K562 (cell line): Measurements from ENCODE around the gene KRT39.

ENCODE experiments used
- EZH2 ChIP-seq: IDR thresholded peaks from 2 replicates; pipeline ENCODE4 v1.6.1; 2012; ENCODE audit warnings: low read depth, mild to moderate bottlenecking, inconsistent platforms, low read length, borderline replicate concordance
- MAFK ChIP-seq: IDR thresholded peaks from 2 replicates; pipeline ENCODE4 v1.6.1; 2011; ENCODE audit warnings: low read length, improper control_type of control experiment
- SMAD4 ChIP-seq: fragments of 250-450 bp; sonication (Bioruptor Pico); conservative IDR thresholded peaks from 2 replicates; pipeline ENCODE4 v1.8.0; 2021; ENCODE audit warnings: inconsistent platforms, mild to moderate bottlenecking, moderate library complexity
- SRSF3 ChIP-seq: fragments of 200-400 bp; formaldehyde crosslinking; IDR thresholded peaks from 2 replicates; pipeline ENCODE4 v1.6.1; 2016; ENCODE audit warnings: mild to moderate bottlenecking, low read length, moderate library complexity; ENCODE audit not compliant: insufficient read depth
- STAG1 ChIP-seq: sonication (generic); formaldehyde crosslinking; IDR thresholded peaks from 2 replicates; pipeline ENCODE4 v1.5.0; 2020; ENCODE audit warnings: missing genetic modification reagents, borderline replicate concordance
- TCF7 ChIP-seq: sonication (generic); IDR thresholded peaks from 2 replicates; pipeline ENCODE4 v1.6.1; 2016; ENCODE audit warnings: antibody characterized with exemption, borderline replicate concordance
- TEAD4 ChIP-seq, 2 experiments: sonication (generic) in 1 of 2; formaldehyde crosslinking in 1 of 2; IDR thresholded peaks; 2 replicates each; pipeline versions ENCODE4 v1.6.1 to v1.8.0; 2012 to 2022; ENCODE audit warnings: borderline replicate concordance in 1 of 2, inconsistent platforms in 1 of 2, low read length in 1 of 2, mild to moderate bottlenecking in 1 of 2, missing genetic modification reagents in 1 of 2
- XRCC5 ChIP-seq: fragments of 200-400 bp; formaldehyde crosslinking; IDR thresholded peaks from 2 replicates; pipeline ENCODE4 v1.6.1; 2017; ENCODE audit warnings: low read depth, mild to moderate bottlenecking, low read length
- ZNF121 ChIP-seq: sonication (generic); formaldehyde crosslinking; conservative IDR thresholded peaks from 2 replicates; pipeline ENCODE4 v1.8.0; 2022; ENCODE audit warnings: missing genetic modification reagents
- ZNF232 ChIP-seq: sonication (generic); formaldehyde crosslinking; IDR thresholded peaks from 2 replicates; pipeline ENCODE4 v1.8.0; 2022; ENCODE audit warnings: mild to moderate bottlenecking, missing genetic modification reagents
- TF ChIP-seq, protein P1 (sequence below), 3 experiments: IDR thresholded peaks in 2 of 3; conservative IDR thresholded peaks in 1 of 3; 2 replicates each; pipeline ENCODE4 v1.5.1; 2011 to 2012; ENCODE audit warnings: low read length in 3 of 3, mild to moderate bottlenecking in 3 of 3, control low read depth in 2 of 3, improper control_type of control experiment in 1 of 3, inconsistent platforms in 1 of 3, low read depth in 1 of 3, mixed read lengths in 1 of 3, moderate library complexity in 1 of 3; ENCODE audit not compliant: insufficient read depth in 2 of 3
- TF ChIP-seq, protein P2 (sequence below), 2 experiments: fragments of 450-650 bp; formaldehyde crosslinking in 1 of 2; IDR thresholded peaks; 2 replicates each; pipeline versions ENCODE4 v1.4.0 to v1.6.1; 2014 to 2020; ENCODE audit warnings: mild to moderate bottlenecking in 2 of 2, borderline replicate concordance in 1 of 2, low read depth in 1 of 2

DNA sequence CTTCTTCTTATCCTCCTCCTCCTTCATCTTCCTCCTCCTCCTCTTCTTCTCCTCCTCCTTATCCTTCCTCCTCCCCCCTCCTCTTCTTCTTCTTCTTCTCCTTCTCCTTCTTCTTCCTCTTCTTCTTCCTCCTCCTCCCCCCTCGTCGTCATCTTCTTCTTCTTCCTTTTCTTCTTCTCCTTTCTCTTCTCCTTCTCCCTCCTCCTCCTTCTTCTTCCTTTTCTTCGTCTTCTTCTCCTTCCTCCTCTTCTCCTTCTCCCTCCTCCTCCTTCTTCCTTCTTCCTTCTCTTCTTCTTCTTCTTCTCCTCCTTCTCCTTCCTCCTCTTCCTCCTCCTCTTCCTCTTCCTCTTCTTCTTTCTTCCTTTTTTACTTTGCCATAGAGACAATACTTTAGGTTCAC lies 24.2 kb downstream of the KRT39 start:
- TF ChIP-seq TEAD4 (IDR thresholded peaks at IDR 0.05; ENCODE audit: low read length): no peak
- no peak for TF ChIP-seq TEAD4 (CRISPR knock-in tag; IDR thresholded peaks at IDR 0.05; ENCODE audit: borderline replicate concordance)
- no peak for TF ChIP-seq SMAD4 (CRISPR knock-in tag)
- no peak for TF ChIP-seq MAFK
- TF ChIP-seq STAG1 (CRISPR knock-in tag): no peak
- TF ChIP-seq ZNF121: no peak
- TF ChIP-seq, protein P1, sequence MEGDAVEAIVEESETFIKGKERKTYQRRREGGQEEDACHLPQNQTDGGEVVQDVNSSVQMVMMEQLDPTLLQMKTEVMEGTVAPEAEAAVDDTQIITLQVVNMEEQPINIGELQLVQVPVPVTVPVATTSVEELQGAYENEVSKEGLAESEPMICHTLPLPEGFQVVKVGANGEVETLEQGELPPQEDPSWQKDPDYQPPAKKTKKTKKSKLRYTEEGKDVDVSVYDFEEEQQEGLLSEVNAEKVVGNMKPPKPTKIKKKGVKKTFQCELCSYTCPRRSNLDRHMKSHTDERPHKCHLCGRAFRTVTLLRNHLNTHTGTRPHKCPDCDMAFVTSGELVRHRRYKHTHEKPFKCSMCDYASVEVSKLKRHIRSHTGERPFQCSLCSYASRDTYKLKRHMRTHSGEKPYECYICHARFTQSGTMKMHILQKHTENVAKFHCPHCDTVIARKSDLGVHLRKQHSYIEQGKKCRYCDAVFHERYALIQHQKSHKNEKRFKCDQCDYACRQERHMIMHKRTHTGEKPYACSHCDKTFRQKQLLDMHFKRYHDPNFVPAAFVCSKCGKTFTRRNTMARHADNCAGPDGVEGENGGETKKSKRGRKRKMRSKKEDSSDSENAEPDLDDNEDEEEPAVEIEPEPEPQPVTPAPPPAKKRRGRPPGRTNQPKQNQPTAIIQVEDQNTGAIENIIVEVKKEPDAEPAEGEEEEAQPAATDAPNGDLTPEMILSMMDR (IDR thresholded peaks at IDR 0.05 in 2 of 3, conservative IDR thresholded peaks at IDR 0.05 in 1 of 3; ENCODE audit: insufficient read depth in 2 of 3, low read depth in 1 of 3, low read length in 3 of 3): no peak
- TF ChIP-seq XRCC5: no peak
- no peak for TF ChIP-seq SRSF3
- TF ChIP-seq ZNF232 (CRISPR knock-in tag): no peak
- TF ChIP-seq, protein P2, sequence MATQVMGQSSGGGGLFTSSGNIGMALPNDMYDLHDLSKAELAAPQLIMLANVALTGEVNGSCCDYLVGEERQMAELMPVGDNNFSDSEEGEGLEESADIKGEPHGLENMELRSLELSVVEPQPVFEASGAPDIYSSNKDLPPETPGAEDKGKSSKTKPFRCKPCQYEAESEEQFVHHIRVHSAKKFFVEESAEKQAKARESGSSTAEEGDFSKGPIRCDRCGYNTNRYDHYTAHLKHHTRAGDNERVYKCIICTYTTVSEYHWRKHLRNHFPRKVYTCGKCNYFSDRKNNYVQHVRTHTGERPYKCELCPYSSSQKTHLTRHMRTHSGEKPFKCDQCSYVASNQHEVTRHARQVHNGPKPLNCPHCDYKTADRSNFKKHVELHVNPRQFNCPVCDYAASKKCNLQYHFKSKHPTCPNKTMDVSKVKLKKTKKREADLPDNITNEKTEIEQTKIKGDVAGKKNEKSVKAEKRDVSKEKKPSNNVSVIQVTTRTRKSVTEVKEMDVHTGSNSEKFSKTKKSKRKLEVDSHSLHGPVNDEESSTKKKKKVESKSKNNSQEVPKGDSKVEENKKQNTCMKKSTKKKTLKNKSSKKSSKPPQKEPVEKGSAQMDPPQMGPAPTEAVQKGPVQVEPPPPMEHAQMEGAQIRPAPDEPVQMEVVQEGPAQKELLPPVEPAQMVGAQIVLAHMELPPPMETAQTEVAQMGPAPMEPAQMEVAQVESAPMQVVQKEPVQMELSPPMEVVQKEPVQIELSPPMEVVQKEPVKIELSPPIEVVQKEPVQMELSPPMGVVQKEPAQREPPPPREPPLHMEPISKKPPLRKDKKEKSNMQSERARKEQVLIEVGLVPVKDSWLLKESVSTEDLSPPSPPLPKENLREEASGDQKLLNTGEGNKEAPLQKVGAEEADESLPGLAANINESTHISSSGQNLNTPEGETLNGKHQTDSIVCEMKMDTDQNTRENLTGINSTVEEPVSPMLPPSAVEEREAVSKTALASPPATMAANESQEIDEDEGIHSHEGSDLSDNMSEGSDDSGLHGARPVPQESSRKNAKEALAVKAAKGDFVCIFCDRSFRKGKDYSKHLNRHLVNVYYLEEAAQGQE (IDR thresholded peaks at IDR 0.05; ENCODE audit: borderline replicate concordance): no peak
- TF ChIP-seq, protein P2 (CRISPR knock-in tag; IDR thresholded peaks at IDR 0.05; ENCODE audit: low read depth): no peak
- no peak for TF ChIP-seq EZH2
- no peak for TF ChIP-seq TCF7
